ENCODE results near the gene DNAH9. TPM values are rescaled to one million over a fixed set of nuclear protein-coding genes. Genes with fewer than 3 reads are reported as not detected.

Gene DNAH9
- total RNA-seq, 1 donor from 2014 or later = 1.5 TPM

DNA sequence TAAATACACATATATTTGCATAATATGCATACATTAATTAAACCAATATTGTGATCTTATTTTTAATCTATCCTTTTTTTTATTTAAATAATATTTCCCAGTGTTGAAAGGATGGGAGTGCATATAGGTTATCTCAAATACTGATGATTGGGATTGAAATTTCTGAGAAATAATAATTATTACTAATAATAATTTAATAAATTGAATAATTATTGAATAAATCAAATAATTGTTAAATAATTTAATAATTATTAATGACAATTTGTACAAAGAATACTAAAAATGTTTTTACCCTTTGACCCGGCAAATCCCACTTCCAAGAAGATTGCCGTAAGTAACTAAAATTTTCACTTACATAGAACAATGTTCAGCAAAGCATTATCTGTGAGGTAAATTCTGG is 250.1 kb downstream of the DNAH9 start:
- no peak for DNase-seq (ENCODE audit: low spot score)

DNA sequence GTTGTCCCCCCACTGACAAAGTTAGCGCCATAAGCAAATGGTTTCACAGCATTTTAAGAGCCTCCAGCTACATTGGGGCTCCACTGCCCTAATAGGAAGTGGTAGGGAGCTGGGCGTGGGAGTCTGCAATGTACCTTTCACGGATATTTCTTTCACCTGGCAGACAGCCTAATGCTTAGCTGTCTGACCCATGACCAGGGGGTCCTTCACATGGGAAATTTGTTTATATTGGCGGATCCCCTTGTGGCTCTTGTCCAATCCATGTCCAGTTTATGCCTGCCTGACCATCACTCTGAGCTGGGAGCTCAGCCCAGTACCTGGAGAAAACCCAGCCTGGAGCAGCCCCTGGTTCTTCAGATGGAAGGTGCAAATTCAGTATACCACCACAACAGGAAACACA is 254.0 kb downstream of the DNAH9 start:
- no peak for DNase-seq (ENCODE audit: low spot score)

DNA sequence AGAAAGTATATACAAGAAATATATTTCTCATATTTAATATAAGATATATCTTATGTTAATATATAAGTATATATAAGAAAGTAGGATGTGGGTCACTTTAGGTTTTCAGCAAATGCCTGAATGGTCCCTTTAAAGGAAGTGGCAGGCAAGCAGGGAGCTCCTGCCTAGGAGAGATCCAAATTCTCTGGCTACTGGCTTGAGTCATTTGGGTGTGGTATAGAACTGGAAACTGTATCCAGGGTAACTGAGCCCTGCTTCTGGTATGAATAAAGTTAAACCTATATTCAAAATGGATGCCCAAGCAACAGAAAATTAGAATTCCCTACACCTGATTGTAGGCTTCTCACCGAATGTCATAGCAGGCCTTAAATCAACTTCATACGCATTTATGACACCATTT is 254.6 kb downstream of the DNAH9 start:
- DNase-seq (ENCODE audit: low spot score) = no peak

DNA sequence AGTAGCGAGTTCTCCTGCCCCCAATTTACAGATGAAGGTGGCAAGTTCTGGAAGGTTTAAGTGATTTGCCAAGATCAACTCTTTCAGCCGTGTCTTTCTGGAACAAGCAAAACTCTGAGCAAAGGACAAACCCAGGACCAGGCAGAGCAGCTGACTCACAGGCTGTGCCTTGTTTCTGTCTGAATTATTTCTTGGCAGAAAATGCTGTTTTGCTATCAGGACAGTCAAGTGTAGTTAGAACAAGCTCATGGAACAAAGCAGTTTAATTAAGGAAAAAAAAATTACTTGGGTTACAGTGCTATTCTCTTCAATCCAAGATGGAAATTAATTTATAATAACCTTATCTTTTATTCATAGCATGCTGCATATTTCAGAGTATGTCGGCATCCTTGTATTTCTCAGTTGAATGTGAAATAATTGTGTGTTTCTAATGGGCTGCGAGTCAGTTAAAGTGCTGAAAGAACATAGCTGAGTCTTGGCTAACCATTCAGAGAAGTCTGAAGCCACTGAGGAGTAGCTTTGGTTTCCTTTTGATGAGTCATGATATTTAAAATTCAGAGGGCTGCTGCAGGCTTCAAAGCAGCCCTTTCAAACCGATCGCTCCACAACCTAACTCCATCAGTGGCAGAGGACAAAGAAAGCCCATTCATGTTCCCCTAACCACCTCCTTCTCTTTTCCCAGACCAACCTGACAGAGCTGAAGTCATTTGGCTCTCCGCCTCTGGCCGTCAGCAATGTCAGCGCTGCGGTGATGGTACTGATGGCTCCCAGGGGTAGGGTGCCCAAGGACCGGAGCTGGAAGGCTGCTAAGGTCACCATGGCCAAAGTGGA is 255.3 kb downstream of the DNAH9 start:
- no peak for DNase-seq (ENCODE audit: low spot score)

DNA sequence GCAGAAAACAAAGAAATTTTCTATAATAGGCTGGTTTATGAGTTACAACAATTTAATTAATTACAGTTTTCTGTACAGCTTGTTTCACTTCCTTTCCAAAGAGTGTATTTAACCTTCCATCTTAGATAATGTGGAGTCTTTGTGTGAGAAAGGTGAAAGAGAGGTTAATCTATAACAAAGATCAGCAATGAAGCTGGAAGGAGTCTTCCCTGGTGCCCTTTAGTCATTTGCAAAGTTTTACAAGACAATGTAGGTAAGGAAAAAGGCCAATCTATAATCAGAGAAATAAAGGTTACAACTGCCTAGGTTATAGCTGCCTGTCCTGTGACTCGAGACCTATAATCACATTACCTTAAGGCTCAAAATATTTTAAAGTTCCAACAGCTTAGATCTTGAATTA is 257.0 kb downstream of the DNAH9 start:
- no peak for DNase-seq (ENCODE audit: low spot score)

DNA sequence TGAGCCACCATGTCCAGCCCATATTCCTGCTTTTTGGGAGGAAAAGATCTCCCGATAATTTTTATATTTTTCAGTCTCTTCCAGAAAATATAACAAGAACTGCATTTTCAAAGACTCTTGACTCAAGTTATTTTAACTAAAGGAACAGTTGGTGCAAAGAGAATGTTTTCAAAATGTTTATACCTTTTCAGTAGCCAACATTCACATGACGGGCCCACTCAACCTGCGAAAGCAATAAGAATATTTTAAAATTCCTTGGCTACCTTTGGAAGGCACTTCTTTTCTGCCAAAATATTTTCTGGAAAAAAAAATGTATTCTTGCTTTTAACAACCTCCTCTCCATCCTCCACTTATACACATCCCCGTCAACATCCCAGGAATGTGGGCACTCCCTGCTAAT is 258.7 kb downstream of the DNAH9 start:
- DNase-seq (ENCODE audit: low spot score) = no peak

DNA sequence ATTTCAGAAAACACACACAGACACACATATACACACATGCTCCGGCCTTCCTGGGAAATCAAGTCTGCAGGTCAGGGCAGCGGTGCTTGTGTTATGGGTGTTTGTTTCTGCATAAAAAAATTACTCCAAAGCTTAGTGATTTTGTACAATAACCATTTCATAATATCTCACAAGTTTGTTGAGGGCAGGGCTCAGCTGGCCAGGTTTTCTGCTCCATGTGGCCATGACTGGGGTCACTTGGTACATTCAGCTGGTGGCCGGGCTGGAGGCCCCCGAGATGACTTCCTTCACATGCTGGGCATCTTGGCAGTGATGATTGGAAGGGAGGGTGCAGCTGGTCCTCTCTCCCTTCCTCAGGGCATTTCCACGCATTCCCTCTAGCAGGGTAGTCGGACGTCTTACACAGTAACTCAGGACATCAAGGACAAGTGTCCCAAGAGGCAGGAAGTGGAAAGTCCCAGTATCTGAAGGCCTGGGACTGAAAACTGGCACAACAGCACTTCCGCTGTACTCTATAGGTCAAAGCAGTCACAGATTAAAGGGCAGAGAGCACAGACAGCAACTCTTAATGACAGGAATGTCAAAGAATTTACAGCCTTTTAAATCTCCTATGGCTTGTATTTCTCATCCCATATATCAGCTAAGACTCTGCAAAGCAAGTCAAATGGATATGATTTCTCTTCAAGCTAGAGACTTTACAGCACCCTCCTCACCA is 271.6 kb downstream of the DNAH9 start:
- no peak for DNase-seq (ENCODE audit: low spot score)

DNA sequence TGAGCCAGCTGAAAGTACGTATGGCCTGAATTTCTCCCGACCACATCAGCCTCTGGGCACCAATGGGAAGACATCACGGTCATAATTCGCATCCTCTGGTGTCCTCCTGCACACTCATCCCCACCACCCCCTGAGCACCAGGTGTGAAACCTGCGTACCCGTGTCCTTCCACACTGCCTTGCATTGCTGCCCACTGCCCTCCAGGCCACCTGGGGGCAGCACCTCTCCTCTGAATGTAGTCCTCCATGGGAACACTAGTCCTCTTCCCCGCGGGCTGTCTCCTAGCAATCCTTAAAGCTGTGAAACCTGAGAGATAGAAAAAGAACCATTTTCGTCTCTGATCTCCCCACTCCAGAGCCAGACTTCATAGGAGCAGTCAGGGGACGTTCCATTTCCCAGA is 273.5 kb downstream of the DNAH9 start:
- DNase-seq (ENCODE audit: low spot score) = no peak

DNA sequence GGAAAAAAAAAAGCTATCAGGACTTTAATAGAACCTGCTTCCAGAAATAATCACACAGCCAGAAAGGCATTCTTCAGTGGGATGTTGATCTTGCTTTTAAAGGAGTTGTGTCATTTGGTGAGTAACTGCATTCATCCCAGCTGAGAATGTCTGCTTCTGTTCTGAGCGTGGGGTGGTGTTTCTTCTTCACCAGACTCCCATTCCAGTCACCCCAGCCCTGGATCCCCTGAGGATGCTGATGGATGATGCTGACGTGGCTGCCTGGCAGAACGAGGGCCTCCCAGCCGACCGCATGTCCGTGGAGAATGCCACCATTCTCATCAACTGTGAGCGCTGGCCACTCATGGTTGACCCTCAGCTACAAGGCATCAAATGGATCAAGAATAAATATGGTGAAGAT is 276.5 kb downstream of the DNAH9 start:
- no peak for DNase-seq (ENCODE audit: low spot score)

DNA sequence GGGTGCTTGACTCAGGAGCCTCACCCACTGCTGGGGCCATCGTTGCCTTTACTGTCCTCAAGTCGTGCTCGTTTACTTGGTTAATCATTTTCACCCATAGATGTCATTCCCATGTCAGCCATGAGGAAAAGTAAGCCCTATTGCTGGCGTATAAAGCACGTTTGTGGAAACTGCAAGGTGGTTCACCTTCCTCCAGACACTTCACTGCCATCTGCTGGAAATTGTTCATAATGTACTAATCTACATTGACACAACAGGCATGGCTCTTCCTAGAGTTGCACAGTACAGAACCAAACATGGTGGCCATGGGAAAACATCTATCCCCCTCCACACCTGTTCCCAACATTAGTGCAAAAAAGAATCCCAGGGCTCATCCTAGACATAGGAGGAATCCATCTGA is 282.4 kb downstream of the DNAH9 start:
- DNase-seq (ENCODE audit: low spot score) = no peak

DNA sequence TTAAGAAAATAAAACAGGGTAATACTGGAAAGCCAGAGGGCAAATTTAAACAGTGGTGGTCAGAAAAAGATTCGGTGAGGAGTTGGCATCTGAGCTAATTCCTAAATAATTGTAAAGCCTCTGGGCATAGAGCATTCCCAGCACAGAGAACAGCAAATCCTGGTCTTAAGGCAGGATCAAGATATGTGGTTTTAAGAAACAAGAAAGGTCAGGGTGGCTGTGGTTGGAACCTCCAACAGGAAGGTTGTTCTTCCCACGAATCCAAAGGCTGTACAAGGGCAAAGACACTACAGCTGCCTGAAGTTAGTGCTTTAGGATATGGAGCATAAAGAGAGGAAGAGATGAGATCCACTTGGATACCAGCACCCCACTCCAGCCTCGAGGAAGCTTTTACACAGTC is 284.4 kb downstream of the DNAH9 start:
- DNase-seq (ENCODE audit: low spot score) = no peak

DNA sequence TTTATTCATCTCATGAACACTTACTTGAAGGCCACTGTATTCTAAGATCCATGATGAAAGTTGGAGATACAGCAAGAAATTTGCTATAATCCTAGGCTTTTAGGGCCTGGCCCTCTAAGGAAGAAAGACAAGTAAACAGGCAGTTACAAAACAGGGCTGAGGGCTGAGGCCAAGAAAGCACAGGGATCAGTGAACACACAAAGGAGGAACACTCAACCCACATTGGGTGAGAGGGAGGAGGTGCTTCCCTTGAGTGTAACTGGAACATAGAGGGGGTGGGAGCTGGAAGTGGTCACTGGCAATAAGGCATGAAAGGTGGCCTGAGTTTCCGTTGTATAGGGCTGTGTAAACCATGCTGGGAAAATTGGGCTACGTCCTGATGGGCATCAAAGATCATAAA is 286.8 kb downstream of the DNAH9 start:
- no peak for DNase-seq (ENCODE audit: low spot score)

DNA sequence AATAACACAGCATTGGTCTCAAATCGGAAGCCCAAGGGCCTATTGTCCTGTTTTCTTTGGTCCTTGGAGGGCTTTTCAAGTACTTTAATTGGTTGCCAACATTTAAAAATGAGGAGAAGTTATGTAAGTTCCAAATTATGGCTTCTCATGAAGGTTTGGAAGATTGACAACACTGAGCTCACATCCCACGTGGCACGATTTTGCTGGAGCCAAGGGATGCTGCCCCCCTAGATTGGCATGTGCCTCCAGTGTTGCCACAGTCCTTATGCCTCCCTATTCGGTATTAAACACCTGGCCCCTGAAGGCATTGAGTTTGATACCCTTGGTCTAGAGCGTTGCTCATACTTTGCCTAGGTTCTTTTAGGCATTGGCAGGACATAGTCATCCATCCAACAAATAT is 291.0 kb downstream of the DNAH9 start:
- DNase-seq (ENCODE audit: low spot score) = no peak

DNA sequence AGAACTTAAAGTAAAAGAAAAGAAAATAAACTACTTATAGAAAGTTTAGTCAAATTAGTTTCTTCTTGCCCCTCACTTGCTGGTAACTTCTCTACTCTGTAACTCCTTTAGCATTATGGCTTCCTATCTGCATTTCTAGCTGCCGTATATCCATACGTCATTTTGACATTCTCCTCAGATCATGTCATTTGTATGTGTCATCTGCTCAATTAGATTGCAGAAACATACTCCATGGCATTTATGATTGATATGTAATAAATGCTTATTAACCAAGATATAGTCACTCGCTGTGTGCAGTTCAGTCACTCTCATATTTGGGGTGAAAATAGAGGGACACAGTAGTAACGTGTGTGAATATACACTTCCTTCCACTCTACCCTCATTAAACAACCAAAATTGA is 295.6 kb downstream of the DNAH9 start:
- DNase-seq (ENCODE audit: low spot score) = no peak

DNA sequence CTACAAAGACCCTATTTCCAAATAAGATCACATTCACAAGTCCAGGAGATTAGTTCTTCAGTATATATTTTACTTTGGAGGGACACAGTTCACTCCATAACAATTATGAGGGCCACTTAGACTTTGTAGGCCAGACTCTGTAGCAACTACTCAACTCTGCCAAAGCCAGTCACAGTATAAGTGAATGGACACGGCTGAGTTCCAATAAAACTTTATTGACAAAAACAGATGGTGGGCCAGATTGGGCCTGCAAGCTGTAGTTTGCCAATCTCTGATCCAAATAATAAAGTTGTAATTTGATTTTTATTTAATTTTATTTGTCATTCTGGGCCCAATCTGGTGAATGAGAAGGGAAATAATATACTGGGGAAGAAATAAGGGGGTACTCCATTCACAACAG is 297.9 kb downstream of the DNAH9 start:
- no peak for DNase-seq (ENCODE audit: low spot score)

DNA sequence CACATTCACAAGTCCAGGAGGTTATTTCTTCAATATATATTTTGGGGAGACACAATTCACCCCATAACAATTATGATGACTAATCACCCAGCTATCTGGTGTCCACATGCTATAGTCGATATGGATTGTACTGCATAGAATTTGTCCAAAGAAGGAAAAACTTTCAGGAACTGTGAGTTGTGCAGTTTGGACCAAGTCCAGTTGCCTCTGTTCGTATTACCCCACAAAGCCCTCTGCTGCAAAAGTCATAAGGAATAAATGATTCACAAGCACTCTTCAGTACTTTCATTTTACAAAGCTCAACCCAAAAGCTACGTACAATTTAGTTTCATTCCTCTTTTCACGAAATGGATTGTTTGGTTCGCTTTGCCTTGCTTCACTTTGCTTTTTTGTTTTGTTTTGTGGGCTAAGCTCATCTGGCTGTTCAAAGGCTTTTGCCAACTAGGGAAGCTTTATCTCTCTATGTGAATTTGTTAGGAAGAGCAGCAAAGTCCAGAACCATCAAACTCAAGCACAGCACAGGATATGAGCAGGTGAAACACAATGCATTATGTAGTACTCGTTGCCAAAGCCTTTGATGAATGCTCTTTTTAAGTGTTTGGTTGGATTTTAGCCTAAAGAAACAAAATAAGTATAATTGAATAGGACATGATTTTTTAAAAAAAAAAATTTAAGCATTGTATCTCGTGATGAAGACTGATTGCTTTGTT is 300.4 kb downstream of the DNAH9 start:
- DNase-seq (ENCODE audit: low spot score) = no peak

DNA sequence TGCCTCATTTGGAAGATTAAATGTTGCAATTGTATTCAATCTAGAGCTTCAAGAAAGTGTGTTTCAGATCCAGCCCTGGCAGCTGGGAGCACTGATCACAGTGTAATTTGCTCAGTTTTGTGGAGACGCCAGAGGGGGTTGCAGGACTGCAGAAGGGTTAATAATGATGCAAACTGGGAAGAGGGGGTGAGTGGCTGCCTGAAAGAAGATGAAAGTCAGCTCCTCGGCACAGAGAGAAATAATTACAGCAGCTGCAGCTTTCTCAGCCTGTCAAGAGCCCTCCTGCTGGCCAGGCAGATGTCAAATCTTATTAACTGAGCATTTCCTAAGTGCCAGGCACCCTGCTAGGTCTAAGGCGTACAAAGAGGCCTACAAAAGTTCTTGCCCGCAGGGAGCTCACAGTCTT is 301.3 kb downstream of the DNAH9 start:
- DNase-seq (ENCODE audit: low spot score) = no peak

DNA sequence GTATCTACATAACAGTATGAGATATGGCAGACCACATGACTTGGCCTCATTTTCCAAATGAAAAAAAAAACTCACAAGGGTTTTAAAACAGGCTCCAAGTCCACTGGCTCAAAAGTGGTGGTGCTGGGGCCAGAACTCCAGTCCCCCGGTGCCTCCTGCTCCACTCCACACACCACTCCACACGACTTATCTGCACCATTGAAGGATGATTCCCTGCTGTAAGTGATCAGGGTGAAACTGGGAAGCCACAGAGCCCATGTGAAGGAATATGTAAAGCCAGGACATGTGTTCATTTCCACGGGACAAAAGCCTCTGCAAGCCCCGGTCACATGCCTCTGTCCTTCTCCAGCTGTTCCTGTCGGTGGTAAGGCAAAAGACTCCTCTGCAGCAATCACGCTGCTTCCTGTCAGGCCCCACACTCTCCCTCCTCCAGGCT is 301.8 kb downstream of the DNAH9 start:
- DNase-seq (ENCODE audit: low spot score) = peak; percentile 19

DNA sequence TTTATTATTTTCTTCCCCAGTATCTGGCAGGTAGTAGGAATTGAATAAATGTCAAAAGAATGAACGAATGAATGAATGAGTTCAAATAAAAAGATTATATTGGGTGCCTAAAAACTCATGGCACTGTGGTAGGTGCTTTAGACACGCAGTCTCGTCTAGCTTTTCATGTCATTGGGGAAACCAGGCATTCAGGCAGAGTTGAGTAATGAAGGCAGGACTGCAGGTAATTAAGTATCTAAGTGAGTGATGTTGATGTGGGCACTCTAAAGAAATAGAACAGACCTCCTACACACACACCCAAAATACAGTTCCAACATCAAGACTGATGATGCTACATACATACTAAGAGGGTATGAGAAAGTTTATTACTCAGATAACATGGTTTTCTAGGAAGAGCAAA is 302.4 kb downstream of the DNAH9 start:
- DNase-seq (ENCODE audit: low spot score) = no peak

DNA sequence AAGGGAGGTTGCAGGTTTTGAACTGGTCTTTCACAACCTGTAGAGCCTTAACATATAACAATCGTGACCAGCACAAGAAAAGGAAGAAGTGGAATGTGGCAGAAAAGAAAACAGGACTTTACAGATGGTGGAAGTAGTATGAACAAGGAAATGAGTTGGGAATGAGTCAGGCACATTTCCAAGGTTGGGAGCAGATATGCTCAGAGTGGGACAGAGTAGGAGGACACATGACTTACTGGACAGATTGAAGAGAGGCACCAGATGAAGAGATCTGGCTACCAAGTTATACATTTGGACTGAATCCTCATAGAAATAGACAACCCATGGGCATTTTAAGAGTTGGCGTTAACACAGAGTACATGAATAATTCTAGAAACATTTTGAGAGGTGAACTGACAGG is 303.7 kb downstream of the DNAH9 start:
- no peak for DNase-seq (ENCODE audit: low spot score)

DNA sequence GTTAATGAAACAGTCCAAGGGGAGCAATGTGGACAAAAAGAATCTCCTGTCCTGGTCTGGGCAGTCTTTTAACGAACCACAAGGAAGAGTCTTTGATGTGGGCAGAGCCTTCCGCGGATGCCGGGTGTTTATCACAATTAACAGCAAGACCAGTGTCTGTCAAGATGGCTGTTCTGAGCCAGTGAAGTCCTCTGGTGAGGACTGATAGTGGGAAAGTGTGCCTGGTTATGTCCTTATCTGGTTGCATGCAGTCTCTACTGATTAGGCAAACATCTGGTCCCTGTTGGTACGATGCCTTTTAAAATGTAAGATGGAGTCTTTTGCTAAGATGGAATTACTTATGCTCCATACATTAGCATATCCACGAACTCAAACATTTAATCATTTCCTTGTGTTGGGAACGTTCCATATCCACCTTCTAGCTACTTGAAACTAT is 310.5 kb downstream of the DNAH9 start:
- no peak for DNase-seq (ENCODE audit: low spot score)

DNA sequence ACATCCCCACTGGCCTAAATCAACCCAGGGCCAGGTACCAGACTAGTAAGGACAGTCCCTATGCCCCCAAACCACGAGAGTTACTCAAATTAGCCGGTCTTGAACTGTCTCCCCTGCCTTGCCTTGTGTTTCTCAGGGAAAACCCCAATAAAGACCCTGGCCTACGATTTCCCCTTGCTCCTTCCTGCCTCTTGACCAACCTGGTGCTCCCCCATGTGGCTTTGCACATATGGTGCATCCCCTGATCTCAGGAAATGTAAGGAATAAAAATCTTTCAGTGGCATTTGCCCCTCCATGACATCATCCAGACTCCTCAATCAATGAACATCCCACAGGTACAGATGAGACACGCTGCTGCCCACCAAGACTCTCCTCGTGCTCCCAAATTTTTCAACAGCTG is 311.1 kb downstream of the DNAH9 start:
- no peak for DNase-seq (ENCODE audit: low spot score)

DNA sequence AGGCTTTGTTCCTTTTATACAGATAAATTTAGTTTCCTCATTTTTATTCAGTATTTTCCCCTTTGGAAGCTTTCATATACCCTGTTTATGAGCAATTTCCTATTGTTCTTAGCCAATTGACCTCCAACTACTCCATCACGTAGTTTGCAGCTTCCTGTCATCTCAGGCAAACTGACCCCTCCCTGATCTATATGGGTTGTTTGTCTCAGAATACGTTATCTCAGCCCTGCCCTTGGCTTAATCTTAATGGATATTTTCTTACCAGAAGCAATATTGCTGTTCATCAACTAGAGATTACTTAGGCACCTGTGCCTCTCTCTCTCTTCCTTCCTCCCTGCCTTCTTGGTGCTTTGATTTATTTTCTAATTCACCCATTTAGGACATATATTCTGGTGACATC is 317.8 kb downstream of the DNAH9 start:
- no peak for DNase-seq (ENCODE audit: low spot score)
